Rectal smooth muscle tissue (tissue), 1 donor: ENCODE data around the gene GSX1.
"Not testable (repeated sequence)": the region's sequence is repeated elsewhere in the genome, so short reads cannot be mapped to it uniquely, and the experiment has no call there.

Source experiments
- H3K27ac ChIP-seq: one replicate; pipeline ENCODE4 v1.7.0; 2013; ENCODE audit warnings: low read depth, low read length, inconsistent platforms
- H3K27me3 ChIP-seq: one replicate; pipeline ENCODE4 v1.7.0; 2013; ENCODE audit warnings: low read length; ENCODE audit not compliant: control insufficient read depth, insufficient read depth
- H3K36me3 ChIP-seq: one replicate; pipeline ENCODE4 v1.7.0; 2013; ENCODE audit warnings: low read length; ENCODE audit not compliant: control insufficient read depth, insufficient read depth
- H3K4me1 ChIP-seq: one replicate; pipeline ENCODE4 v1.7.0; 2013; ENCODE audit warnings: low read length; ENCODE audit not compliant: control insufficient read depth, insufficient read depth
- H3K4me3 ChIP-seq: one replicate; pipeline ENCODE4 v1.7.0; 2013; ENCODE audit warnings: low read length
- H3K9ac ChIP-seq: one replicate; pipeline ENCODE4 v1.7.0; 2013; ENCODE audit warnings: low read length

Gene GSX1

GRCh38 chr13:27792393-27793218, at the start of gene GSX1:
Gene GSX1 (plus strand): TSS chr13:27792483. CDS start chr13:27792691, 208 bp downstream.
- Histone ChIP-seq H3K9ac (no peak within 1 kb of the TSS), H3K27me3 (peaks cover 54% of the 10 kb centered on the region), H3K4me1 (peaks cover 2% of the 10 kb centered on the region), H3K4me3 (peak within 1 kb of the TSS; percentile 61), H3K27ac (no peak within 1 kb of the TSS), H3K36me3 (no peaks in the 10 kb centered on the region)

GRCh38 chr13:27744801-27745200, 47.5 kb upstream of the GSX1 start:
- Histone ChIP-seq H3K36me3 (no peaks in the 10 kb centered on the region), H3K27ac (no peak overlapping the region), H3K4me3 (no peak overlapping the region), H3K27me3 (no peaks in the 10 kb centered on the region), H3K4me1 (no peaks in the 10 kb centered on the region), H3K9ac (no peak overlapping the region)

GRCh38 chr13:27745301-27745700, 47.0 kb upstream of the GSX1 start:
- Histone ChIP-seq H3K27me3 (no peaks in the 10 kb centered on the region), H3K4me3 (no peak overlapping the region), H3K9ac (no peak overlapping the region), H3K4me1 (no peaks in the 10 kb centered on the region), H3K36me3 (no peaks in the 10 kb centered on the region), H3K27ac (no peak overlapping the region)

GRCh38 chr13:27748143-27748542, 44.1 kb upstream of the GSX1 start:
- H3K4me1 ChIP-seq, H3K36me3 ChIP-seq, H3K27ac ChIP-seq, H3K27me3 ChIP-seq, H3K4me3 ChIP-seq, H3K9ac ChIP-seq: not testable (repeated sequence)

- Histone ChIP-seq H3K9ac (no peak overlapping the region), H3K4me1 (no peaks in the 10 kb centered on the region), H3K27me3 (no peaks in the 10 kb centered on the region)
Observed at GRCh38 chr13:27751953-27752532, 40.2 kb upstream of the GSX1 start.

GRCh38 chr13:27765650-27766049, 26.6 kb upstream of the GSX1 start:
- no peaks in the 10 kb centered on the region for H3K4me1 ChIP-seq
- no peak overlapping the region for H3K9ac ChIP-seq
- no peak overlapping the region for H3K27ac ChIP-seq
- no peak overlapping the region for H3K4me3 ChIP-seq
- no peaks in the 10 kb centered on the region for H3K27me3 ChIP-seq
- no peaks in the 10 kb centered on the region for H3K36me3 ChIP-seq

More at GRCh38 chr13:27751953-27752532, 40.2 kb upstream of the GSX1 start:
- Histone ChIP-seq H3K4me3 (no peak overlapping the region), H3K36me3 (no peaks in the 10 kb centered on the region), H3K27ac (no peak overlapping the region)

GRCh38 chr13:27770809-27771208, 21.5 kb upstream of the GSX1 start:
- Histone ChIP-seq H3K27me3 (no peaks in the 10 kb centered on the region), H3K4me1 (no peaks in the 10 kb centered on the region), H3K9ac (no peak overlapping the region), H3K27ac (no peak overlapping the region), H3K4me3 (no peak overlapping the region), H3K36me3 (no peaks in the 10 kb centered on the region)

GRCh38 chr13:27772651-27773425, 19.4 kb upstream of the GSX1 start:
- Histone ChIP-seq H3K4me1 (no peaks in the 10 kb centered on the region), H3K4me3 (no peak overlapping the region), H3K27me3 (no peaks in the 10 kb centered on the region), H3K36me3 (no peaks in the 10 kb centered on the region), H3K27ac (no peak overlapping the region), H3K9ac (no peak overlapping the region)

GRCh38 chr13:27774169-27774568, 18.1 kb upstream of the GSX1 start:
- Histone ChIP-seq H3K4me1 (no peaks in the 10 kb centered on the region), H3K9ac (no peak overlapping the region), H3K4me3 (no peak overlapping the region), H3K27me3 (no peaks in the 10 kb centered on the region), H3K27ac (no peak overlapping the region), H3K36me3 (no peaks in the 10 kb centered on the region)

GRCh38 chr13:27774651-27775050, 17.6 kb upstream of the GSX1 start:
- no peak overlapping the region for H3K9ac ChIP-seq
- no peaks in the 10 kb centered on the region for H3K36me3 ChIP-seq
- H3K27me3 ChIP-seq: no peaks in the 10 kb centered on the region
- no peak overlapping the region for H3K4me3 ChIP-seq
- no peaks in the 10 kb centered on the region for H3K4me1 ChIP-seq
- H3K27ac ChIP-seq: no peak overlapping the region

GRCh38 chr13:27775943-27776342, 16.3 kb upstream of the GSX1 start:
- Histone ChIP-seq H3K36me3 (no peaks in the 10 kb centered on the region), H3K4me1 (no peaks in the 10 kb centered on the region), H3K27me3 (no peaks in the 10 kb centered on the region), H3K9ac (no peak overlapping the region), H3K27ac (no peak overlapping the region), H3K4me3 (no peak overlapping the region)

GRCh38 chr13:27782151-27782550, 10.1 kb upstream of the GSX1 start:
- H3K27me3 ChIP-seq: no peaks in the 10 kb centered on the region
- H3K36me3 ChIP-seq: no peaks in the 10 kb centered on the region
- H3K4me1 ChIP-seq: no peaks in the 10 kb centered on the region
- no peak overlapping the region for H3K27ac ChIP-seq
- no peak overlapping the region for H3K4me3 ChIP-seq
- no peak overlapping the region for H3K9ac ChIP-seq
